Mucosa of gallbladder (tissue), 1 donor: ENCODE results near the gene TMC1. TPM values are rescaled to one million over a fixed set of nuclear protein-coding genes. Genes with fewer than 3 reads are reported as not detected.
A peak's percentile ranks its signal among the peaks of the same experiment; 100 is the strongest.

ENCODE experiments used
- DNase-seq: peaks from one replicate; pipeline ENCODE4 v3.0.0-alpha.2; 2020; ENCODE audit warnings: low spot score
- total RNA-seq: library from RNA; stranded (reverse); gene quantifications from one replicate; pipeline ENCODE4 v1.2.1, GENCODE V29; 2021
- donor health status: DM: no; HTN: no; CAD: no.

TMC1 gene
- total RNA-seq, 1 donor from 2014 or later: not detected

GRCh38 chr9:72575666-72576065 is 54.3 kb downstream of the TMC1 start:
- DNase-seq: no peak

- no peak for DNase-seq
Observed at GRCh38 chr9:72576087-72576486, 54.7 kb downstream of the TMC1 start.

- DNase-seq: peak; percentile 26
Observed at GRCh38 chr9:72577212-72577753, 55.9 kb downstream of the TMC1 start.

- peak; percentile 47 for DNase-seq
Observed at GRCh38 chr9:72579190-72579589, 57.8 kb downstream of the TMC1 start.

GRCh38 chr9:72579880-72580550 is 58.6 kb downstream of the TMC1 start:
- DNase-seq: no peak

- no peak for DNase-seq
Observed at GRCh38 chr9:72581694-72582093, 60.3 kb downstream of the TMC1 start.

- DNase-seq: no peak
Observed at GRCh38 chr9:72583370-72583769, 62.0 kb downstream of the TMC1 start.

- DNase-seq: peak; percentile 29
Observed at GRCh38 chr9:72586388-72587130, 65.2 kb downstream of the TMC1 start.

- DNase-seq: no peak
Observed at GRCh38 chr9:72588336-72588735, 66.9 kb downstream of the TMC1 start.

- no peak for DNase-seq
Observed at GRCh38 chr9:72589667-72590521, 68.5 kb downstream of the TMC1 start.

- DNase-seq: no peak
Observed at GRCh38 chr9:72590824-72591223, 69.4 kb downstream of the TMC1 start.

- DNase-seq: peak; percentile 42
Observed at GRCh38 chr9:72592502-72593403, 71.3 kb downstream of the TMC1 start.

- DNase-seq: no peak
Observed at GRCh38 chr9:72596451-72597180, 75.2 kb downstream of the TMC1 start.

GRCh38 chr9:72597181-72597517 is 75.7 kb downstream of the TMC1 start:
- no peak for DNase-seq

GRCh38 chr9:72597601-72598000 is 76.2 kb downstream of the TMC1 start:
- no peak for DNase-seq

GRCh38 chr9:72598639-72599038 is 77.2 kb downstream of the TMC1 start:
- no peak for DNase-seq

- DNase-seq: no peak
Observed at GRCh38 chr9:72599874-72600534, 78.6 kb downstream of the TMC1 start.

GRCh38 chr9:72600671-72601070 is 79.3 kb downstream of the TMC1 start:
- no peak for DNase-seq

GRCh38 chr9:72601615-72602014 is 80.2 kb downstream of the TMC1 start:
- no peak for DNase-seq

- no peak for DNase-seq
Observed at GRCh38 chr9:72612449-72612848, 91.0 kb downstream of the TMC1 start.
